PC-9 (cell line): ENCODE data around the gene C1orf167. TPM values are rescaled to one million over a fixed set of nuclear protein-coding genes. Genes with fewer than 3 reads are reported as not detected.

ENCODE experiments used
- BruUV-seq: library from RNA; stranded (reverse); fragments of 400-500 nt; replicated peaks from 2 replicates; lab custom pipeline; 2021; lab: Mats Ljungman, UMichigan
- CTCF ChIA-PET: fragments of 300-600 bp; sonication (Branson Sonifier 250); formaldehyde crosslinking; loops from one replicate; lab custom pipeline; 2022; ENCODE audit warnings: antibody characterized with exemption; lab: Charles Lee
- POLR2A ChIA-PET: fragments of 300-600 bp; sonication (Branson Sonifier 250); formaldehyde crosslinking; loops from one replicate; lab custom pipeline; 2022; ENCODE audit warnings: antibody characterized with exemption; ENCODE audit not compliant: unreplicated experiment; lab: Charles Lee
- DNase-seq, 2 experiments: peaks; one replicate each; pipeline versions ENCODE4 v3.0.0 to v3.0.0-alpha.2; 2015 to 2022; ENCODE audit warnings: mixed read lengths in 1 of 2
- H2AFZ ChIP-seq: fragments of 200-600 bp; sonication (generic); 2 replicates; pipeline ENCODE4 v1.8.1; 2017; ENCODE audit warnings: antibody characterized with exemption
- H3F3A ChIP-seq: fragments of 200-600 bp; sonication (generic); 2 replicates; pipeline ENCODE4 v1.8.1; 2017; ENCODE audit warnings: antibody characterized with exemption, mild to moderate bottlenecking, low read depth; ENCODE audit not compliant: insufficient read depth
- H3K27ac ChIP-seq: fragments of 200-600 bp; sonication (generic); 2 replicates; pipeline ENCODE4 v1.6.1; 2016; ENCODE audit warnings: mixed run types
- H3K27me3 ChIP-seq: fragments of 200-600 bp; sonication (generic); 2 replicates; pipeline ENCODE4 v1.6.1; 2016; ENCODE audit warnings: low read depth, mixed run types; ENCODE audit not compliant: insufficient read depth
- H3K36me3 ChIP-seq: fragments of 200-600 bp; sonication (generic); 2 replicates; pipeline ENCODE4 v1.6.1; 2016; ENCODE audit warnings: low read depth, mixed run types
- H3K4me1 ChIP-seq: fragments of 200-600 bp; sonication (generic); replicated peaks from 2 replicates; pipeline ENCODE4 v1.6.1; 2016; ENCODE audit warnings: mixed run types; ENCODE audit not compliant: insufficient read depth
- H3K4me2 ChIP-seq: fragments of 200-600 bp; sonication (generic); 2 replicates; pipeline ENCODE4 v1.6.1; 2017; ENCODE audit warnings: mixed run types
- H3K4me3 ChIP-seq: fragments of 200-600 bp; sonication (generic); 2 replicates; pipeline ENCODE4 v1.6.1; 2016; ENCODE audit warnings: mixed run types
- H3K79me2 ChIP-seq: fragments of 200-600 bp; sonication (generic); 2 replicates; pipeline ENCODE4 v1.6.1; 2017; ENCODE audit warnings: low read depth, mixed run types
- H3K9me2 ChIP-seq: fragments of 200-600 bp; sonication (generic); 2 replicates; pipeline ENCODE4 v1.8.1; 2017; ENCODE audit warnings: mild to moderate bottlenecking; ENCODE audit not compliant: insufficient read depth
- H3K9me3 ChIP-seq: fragments of 200-600 bp; sonication (generic); 2 replicates; pipeline ENCODE4 v1.8.1; 2016; ENCODE audit warnings: low read depth; ENCODE audit not compliant: insufficient read depth
- H4K20me1 ChIP-seq: fragments of 200-600 bp; sonication (generic); 2 replicates; pipeline ENCODE4 v1.8.1; 2017; ENCODE audit not compliant: insufficient read depth
- EZH2 ChIP-seq: fragments of 200-600 bp; sonication (generic); IDR thresholded peaks from 2 replicates; pipeline ENCODE4 v1.8.0; 2017; ENCODE audit warnings: antibody characterized with exemption, low read depth
- intact Hi-C: fragments of 100-400 bp; cut with micrococcal nuclease; formaldehyde crosslinking; loops from one replicate; pipeline ENCODE4 v1.10.0; 2022; ENCODE audit not compliant: unreplicated experiment
- total RNA-seq: library from RNA; stranded (reverse); gene quantifications from 2 replicates; pipeline ENCODE4 v1.2.3, GENCODE V29; 2021
- TF ChIP-seq, protein P1 (sequence below): fragments of 200-600 bp; sonication (generic); conservative IDR thresholded peaks from 2 replicates; pipeline ENCODE4 v1.6.1; 2017; ENCODE audit warnings: mixed run types, antibody characterized with exemption, mild to moderate bottlenecking, moderate library complexity

C1orf167 gene
- total RNA-seq, 1 experiment from 2014 or later: not detected

DNA sequence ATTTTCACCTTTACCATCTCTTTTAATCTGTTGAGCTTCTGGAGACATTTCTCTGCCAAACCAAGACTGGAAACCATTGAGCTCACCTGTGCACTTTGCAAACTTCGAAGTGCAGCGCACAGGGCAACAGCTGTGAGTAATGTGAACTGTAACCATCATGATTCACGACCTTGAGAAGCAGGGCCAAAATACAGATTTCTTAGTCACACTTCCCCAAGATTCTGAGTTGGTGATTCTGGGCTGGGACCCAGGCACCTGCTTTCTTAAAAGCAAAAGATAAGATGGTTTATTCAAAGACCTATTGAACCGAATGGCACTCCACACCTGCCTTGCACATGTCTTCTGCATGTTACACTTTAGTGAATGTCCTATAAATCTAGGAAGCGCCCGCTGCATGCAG, 15.9 kb upstream of the C1orf167 start:
- Histone ChIP-seq H2AFZ (no peak overlapping the region), H3K9me3 (no peaks in the 10 kb centered on the region), H4K20me1 (no peaks in the 10 kb centered on the region), H3K4me3 (no peak overlapping the region), H3K27ac (no peak overlapping the region), H3K4me1 (no peaks in the 10 kb centered on the region), H3K27me3 (no peaks in the 10 kb centered on the region), H3K4me2 (no peak overlapping the region), H3K9me2 (no peaks in the 10 kb centered on the region), H3K36me3 (no peaks in the 10 kb centered on the region), H3F3A (no peaks in the 10 kb centered on the region), H3K79me2 (no peaks in the 10 kb centered on the region)
- TF ChIP-seq, protein P1, sequence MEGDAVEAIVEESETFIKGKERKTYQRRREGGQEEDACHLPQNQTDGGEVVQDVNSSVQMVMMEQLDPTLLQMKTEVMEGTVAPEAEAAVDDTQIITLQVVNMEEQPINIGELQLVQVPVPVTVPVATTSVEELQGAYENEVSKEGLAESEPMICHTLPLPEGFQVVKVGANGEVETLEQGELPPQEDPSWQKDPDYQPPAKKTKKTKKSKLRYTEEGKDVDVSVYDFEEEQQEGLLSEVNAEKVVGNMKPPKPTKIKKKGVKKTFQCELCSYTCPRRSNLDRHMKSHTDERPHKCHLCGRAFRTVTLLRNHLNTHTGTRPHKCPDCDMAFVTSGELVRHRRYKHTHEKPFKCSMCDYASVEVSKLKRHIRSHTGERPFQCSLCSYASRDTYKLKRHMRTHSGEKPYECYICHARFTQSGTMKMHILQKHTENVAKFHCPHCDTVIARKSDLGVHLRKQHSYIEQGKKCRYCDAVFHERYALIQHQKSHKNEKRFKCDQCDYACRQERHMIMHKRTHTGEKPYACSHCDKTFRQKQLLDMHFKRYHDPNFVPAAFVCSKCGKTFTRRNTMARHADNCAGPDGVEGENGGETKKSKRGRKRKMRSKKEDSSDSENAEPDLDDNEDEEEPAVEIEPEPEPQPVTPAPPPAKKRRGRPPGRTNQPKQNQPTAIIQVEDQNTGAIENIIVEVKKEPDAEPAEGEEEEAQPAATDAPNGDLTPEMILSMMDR: no peak
- TF ChIP-seq EZH2: no peak
- intact Hi-C loops: no loop called here
- CTCF ChIA-PET: no interaction called here
- POLR2A ChIA-PET: no interaction called here
- no peak for DNase-seq
- no TSS peak for BruUV-seq

DNA sequence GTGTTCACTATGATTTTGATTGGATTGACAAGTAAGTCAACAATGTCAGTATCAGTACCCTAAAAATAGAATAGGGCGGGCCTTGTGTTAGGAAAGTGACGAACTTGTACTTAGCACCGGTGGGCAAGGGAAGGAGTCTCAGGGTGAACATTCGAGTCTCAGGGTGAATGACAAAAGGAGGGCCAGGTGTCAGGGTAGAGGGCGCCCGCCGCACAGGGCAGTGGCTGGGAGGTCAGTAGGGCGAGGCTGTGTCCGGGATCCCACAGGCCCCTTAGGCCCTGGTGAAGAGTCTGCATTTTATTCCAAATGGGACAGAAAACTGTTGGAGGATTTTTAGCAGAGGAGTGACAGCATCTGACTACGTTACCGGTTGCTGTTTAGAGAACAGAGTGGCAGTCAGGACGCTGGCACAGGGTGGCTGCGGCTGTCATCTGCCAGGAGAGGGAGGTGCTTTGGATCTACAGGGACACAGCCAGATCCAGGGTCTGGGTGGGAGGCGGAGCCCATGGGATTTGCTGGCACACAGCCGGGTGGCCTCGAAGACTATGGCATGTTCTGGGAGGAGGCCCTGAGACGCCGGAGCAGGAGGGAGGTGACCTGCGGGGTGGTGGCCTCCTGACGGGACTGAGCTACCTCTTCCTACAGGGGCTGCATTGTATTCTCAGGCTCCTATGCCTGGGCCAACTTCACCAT, 15.1 kb upstream of the C1orf167 start:
- POLR2A ChIA-PET: no interaction called here
- Histone ChIP-seq H3K9me3 (no peaks in the 10 kb centered on the region), H3K79me2 (no peaks in the 10 kb centered on the region), H4K20me1 (no peaks in the 10 kb centered on the region), H2AFZ (no peak overlapping the region), H3K27me3 (no peaks in the 10 kb centered on the region), H3F3A (no peaks in the 10 kb centered on the region), H3K4me3 (no peak overlapping the region), H3K4me2 (no peak overlapping the region), H3K27ac (no peak overlapping the region), H3K36me3 (no peaks in the 10 kb centered on the region), H3K4me1 (no peaks in the 10 kb centered on the region), H3K9me2 (no peaks in the 10 kb centered on the region)
- no TSS peak for BruUV-seq
- TF ChIP-seq, protein P1: no peak
- no peak for TF ChIP-seq EZH2
- CTCF ChIA-PET: no interaction called here
- intact Hi-C loops: no loop called here
- DNase-seq: no peak

DNA sequence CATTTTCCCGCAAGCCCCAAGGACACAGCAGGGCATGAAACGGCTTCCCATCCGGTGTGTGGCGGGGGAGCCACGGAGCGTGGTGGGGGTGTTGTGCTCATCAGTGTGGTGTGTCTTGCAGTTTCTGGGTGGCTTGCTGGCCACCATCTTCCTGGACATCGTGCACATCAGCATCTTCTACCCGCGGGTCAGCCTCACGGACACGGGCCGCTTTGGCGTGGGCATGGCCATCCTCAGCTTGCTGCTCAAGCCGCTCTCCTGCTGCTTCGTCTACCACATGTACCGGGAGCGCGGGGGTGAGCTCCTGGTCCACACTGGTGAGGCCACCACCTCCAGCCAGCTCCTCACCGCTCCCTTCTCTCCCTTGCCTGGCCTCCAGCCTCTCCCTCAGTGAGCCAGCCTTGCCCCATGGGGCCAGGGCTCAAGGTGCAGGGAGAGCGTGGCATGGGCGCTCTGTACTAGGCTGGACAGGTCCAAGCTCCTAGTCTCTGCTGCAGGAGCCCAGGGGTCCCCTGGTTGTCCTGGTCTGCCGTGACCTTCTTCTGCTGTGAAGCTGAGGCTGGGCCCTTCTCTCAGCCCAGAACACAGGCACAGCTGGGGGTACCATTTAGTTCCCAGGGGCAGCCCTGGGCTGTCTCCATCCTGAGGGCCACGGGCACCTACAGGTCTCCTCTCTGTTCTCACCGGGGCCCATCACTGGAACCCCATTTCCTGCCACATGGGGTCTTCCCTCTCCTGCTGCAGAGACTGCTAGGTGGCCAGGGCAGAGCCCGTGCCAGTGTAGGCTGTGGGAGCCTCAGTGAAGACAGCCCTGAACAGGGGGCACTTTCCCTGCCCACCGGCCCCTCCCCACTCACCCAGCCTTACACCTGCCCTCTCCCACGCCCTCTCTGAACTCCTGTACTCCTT, 13.4 kb upstream of the C1orf167 start:
- intact Hi-C loops: no loop called here
- CTCF ChIA-PET: no interaction called here

More for the DNA sequence above, 13.4 kb upstream of the C1orf167 start:
- POLR2A ChIA-PET: no interaction called here
- H3K9me2 ChIP-seq: no peaks in the 10 kb centered on the region
- H3K79me2 ChIP-seq: no peaks in the 10 kb centered on the region
- H2AFZ ChIP-seq: no peak overlapping the region
- no peak overlapping the region for H3K4me2 ChIP-seq
- no peak overlapping the region for H3K4me3 ChIP-seq
- DNase-seq: no peak
- H3K4me1 ChIP-seq: no peaks in the 10 kb centered on the region
- TF ChIP-seq, protein P1: no peak
- no peak overlapping the region for H3K27ac ChIP-seq
- no peaks in the 10 kb centered on the region for H3K36me3 ChIP-seq
- no peaks in the 10 kb centered on the region for H3K27me3 ChIP-seq
- no peaks in the 10 kb centered on the region for H4K20me1 ChIP-seq
- no peaks in the 10 kb centered on the region for H3F3A ChIP-seq
- H3K9me3 ChIP-seq: no peaks in the 10 kb centered on the region
- no TSS peak for BruUV-seq
